Stimulated activated naive CD8-positive, alpha-beta T cell treated with anti-CD3 and anti-CD28 coated beads, Interleukin-15, amount 100 ng/mL, for 72 hours (primary cell): Measurements from ENCODE around the gene CRP.

ENCODE experiments used
- ATAC-seq: fragments of 150-1000 bp; cut with Tn5 transposase; 2 replicates; pipeline ENCODE4 v1.10.0; 2021; ENCODE audit warnings: mild to moderate bottlenecking, moderate library complexity
- DNase-seq, 2 donors: peaks; one replicate each; pipeline ENCODE4 v3.0.0; 2021 to 2022
- H3K27ac Mint-ChIP-seq, 2 donors: one replicate each; pipeline ENCODE4 v1.8.0; 2022; ENCODE audit warnings: mild to moderate bottlenecking in 2 of 2, mixed read lengths in 2 of 2, moderate library complexity in 2 of 2
- H3K27me3 Mint-ChIP-seq: one replicate; pipeline ENCODE4 v1.8.0; 2022; ENCODE audit warnings: mixed read lengths
- H3K4me1 Mint-ChIP-seq: one replicate; pipeline ENCODE4 v1.8.0; 2022; ENCODE audit warnings: mild to moderate bottlenecking, mixed read lengths
- H3K4me3 Mint-ChIP-seq, 2 donors: one replicate each; pipeline ENCODE4 v1.8.0; 2022; ENCODE audit warnings: mild to moderate bottlenecking in 2 of 2, mixed read lengths in 2 of 2, moderate library complexity in 1 of 2
- H3K9me3 Mint-ChIP-seq, 2 donors: one replicate each; pipeline ENCODE4 v1.8.0; 2022; ENCODE audit warnings: mixed read lengths in 2 of 2

The CRP gene

GRCh38 chr1:159663552-159663951 lies 50.8 kb downstream of the CRP start:
- Mint-ChIP-seq H3K27ac (no peak overlapping the region), H3K27me3 (peaks cover 16% of the 10 kb centered on the region), H3K4me1 (no peaks in the 10 kb centered on the region), H3K4me3 (no peak overlapping the region), H3K9me3 (peaks cover 4 to 17% of the 10 kb centered on the region in 2 donors)
- DNase-seq (no peak), ATAC-seq (no peak)
